NB4 (cell line): ENCODE results near the gene ANKRD34B.

Source experiments
- MYC ChIP-seq: IDR thresholded peaks from 2 replicates; pipeline ENCODE4 v1.6.1; 2011; ENCODE audit warnings: low read depth, low read length
- POLR2A ChIP-seq: IDR thresholded peaks from 2 replicates; pipeline ENCODE4 v1.6.1; 2011; ENCODE audit warnings: mild to moderate bottlenecking; ENCODE audit not compliant: insufficient read length; ENCODE audit errors: extremely low read depth
- TF ChIP-seq, protein P1 (sequence below): IDR thresholded peaks from one replicate; pipeline ENCODE4 v1.5.1; 2012; ENCODE audit warnings: low read depth, low read length
- TF ChIP-seq, protein P2 (sequence below): IDR thresholded peaks from 2 replicates; pipeline ENCODE4 v1.6.1; 2011; ENCODE audit warnings: low read depth, low read length

DNA sequence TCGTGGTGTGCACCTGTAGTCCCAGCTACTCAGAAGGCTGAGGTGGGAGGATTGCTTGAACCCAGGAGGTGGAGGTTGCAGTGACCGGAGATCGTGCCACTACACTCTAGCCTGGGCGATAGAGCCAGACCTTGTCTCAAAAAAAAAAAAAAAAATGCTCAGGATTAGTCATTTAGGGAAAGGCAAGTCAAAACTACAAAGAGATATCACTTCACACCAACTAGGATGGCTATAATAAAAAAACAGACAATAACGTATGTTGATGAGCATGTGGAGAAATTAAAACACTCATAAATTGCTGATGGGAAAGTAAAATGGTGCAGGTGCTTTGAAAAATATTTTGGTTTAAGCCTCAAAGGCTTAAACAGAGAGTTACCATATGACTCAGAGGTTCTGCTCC, 6.3 kb upstream of the ANKRD34B start:
- no peak for TF ChIP-seq POLR2A
- TF ChIP-seq, protein P1, sequence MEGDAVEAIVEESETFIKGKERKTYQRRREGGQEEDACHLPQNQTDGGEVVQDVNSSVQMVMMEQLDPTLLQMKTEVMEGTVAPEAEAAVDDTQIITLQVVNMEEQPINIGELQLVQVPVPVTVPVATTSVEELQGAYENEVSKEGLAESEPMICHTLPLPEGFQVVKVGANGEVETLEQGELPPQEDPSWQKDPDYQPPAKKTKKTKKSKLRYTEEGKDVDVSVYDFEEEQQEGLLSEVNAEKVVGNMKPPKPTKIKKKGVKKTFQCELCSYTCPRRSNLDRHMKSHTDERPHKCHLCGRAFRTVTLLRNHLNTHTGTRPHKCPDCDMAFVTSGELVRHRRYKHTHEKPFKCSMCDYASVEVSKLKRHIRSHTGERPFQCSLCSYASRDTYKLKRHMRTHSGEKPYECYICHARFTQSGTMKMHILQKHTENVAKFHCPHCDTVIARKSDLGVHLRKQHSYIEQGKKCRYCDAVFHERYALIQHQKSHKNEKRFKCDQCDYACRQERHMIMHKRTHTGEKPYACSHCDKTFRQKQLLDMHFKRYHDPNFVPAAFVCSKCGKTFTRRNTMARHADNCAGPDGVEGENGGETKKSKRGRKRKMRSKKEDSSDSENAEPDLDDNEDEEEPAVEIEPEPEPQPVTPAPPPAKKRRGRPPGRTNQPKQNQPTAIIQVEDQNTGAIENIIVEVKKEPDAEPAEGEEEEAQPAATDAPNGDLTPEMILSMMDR, result no peak
- TF ChIP-seq, protein P2, sequence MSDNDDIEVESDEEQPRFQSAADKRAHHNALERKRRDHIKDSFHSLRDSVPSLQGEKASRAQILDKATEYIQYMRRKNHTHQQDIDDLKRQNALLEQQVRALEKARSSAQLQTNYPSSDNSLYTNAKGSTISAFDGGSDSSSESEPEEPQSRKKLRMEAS, result no peak
- TF ChIP-seq MYC, result no peak
